IMR-90 (cell line): Measurements from ENCODE around the gene SSH2. TPM values are rescaled to one million over a fixed set of nuclear protein-coding genes. Genes with fewer than 3 reads are reported as not detected.

Experiments used
- ATAC-seq: fragments of 200-7000 bp; cut with Tn5 transposase; 2 replicates; pipeline ENCODE4 v1.9.1; 2020; ENCODE audit warnings: low read depth, mild to moderate bottlenecking, moderate library complexity
- BruUV-seq: library from RNA; stranded (reverse); fragments of 400-500 nt; replicated peaks from 2 replicates; lab custom pipeline; 2021; lab: Mats Ljungman, UMichigan
- CTCF ChIA-PET: fragments of 300-600 bp; formaldehyde crosslinking; extraction: SDS; loops from one replicate; lab custom pipeline; 2021; ENCODE audit warnings: antibody characterized with exemption; lab: Yijun Ruan, JAX
- POLR2A ChIA-PET: fragments of 300-600 bp; sonication (Branson Sonifier 250); formaldehyde crosslinking; loops from one replicate; lab custom pipeline; 2022; ENCODE audit warnings: antibody characterized with exemption; ENCODE audit not compliant: unreplicated experiment; lab: Charles Lee
- DNase-seq: peaks from one replicate; pipeline ENCODE4 v3.0.0; 2013
- H2AFZ ChIP-seq: replicated peaks from 2 replicates; pipeline ENCODE3; 2013; ENCODE audit warnings: low read length, mild to moderate bottlenecking; ENCODE audit not compliant: poor library complexity
- H2AK5ac ChIP-seq: 2 replicates; pipeline ENCODE4 v1.6.1; 2013; ENCODE audit warnings: low read depth, low read length, inconsistent platforms
- H2AK9ac ChIP-seq: replicated peaks from 2 replicates; pipeline ENCODE3; 2013; ENCODE audit warnings: mild to moderate bottlenecking, low read depth, low read length, moderate library complexity; ENCODE audit not compliant: poor library complexity
- H2BK120ac ChIP-seq: 2 replicates; pipeline ENCODE4 v1.6.1; 2013; ENCODE audit warnings: low read depth, low read length, inconsistent platforms
- H2BK15ac ChIP-seq: 3 replicates; pipeline ENCODE4 v1.6.1; 2013; ENCODE audit warnings: low read depth, low read length, inconsistent platforms
- H2BK20ac ChIP-seq: 2 replicates; pipeline ENCODE4 v1.6.1; 2013; ENCODE audit warnings: low read depth, mild to moderate bottlenecking, inconsistent platforms, low read length, moderate library complexity
- H2BK5ac ChIP-seq: 2 replicates; pipeline ENCODE4 v1.6.1; 2013; ENCODE audit warnings: mild to moderate bottlenecking, low read depth, low read length, inconsistent platforms; ENCODE audit not compliant: poor library complexity, severe bottlenecking
- H3K14ac ChIP-seq: replicated peaks from 2 replicates; pipeline ENCODE4 v1.6.1; 2013; ENCODE audit warnings: low read depth, low read length, inconsistent platforms
- H3K18ac ChIP-seq: 2 replicates; pipeline ENCODE4 v1.6.1; 2013; ENCODE audit warnings: low read depth, low read length, control low read depth
- H3K23ac ChIP-seq: 2 replicates; pipeline ENCODE4 v1.6.1; 2013; ENCODE audit warnings: low read depth, low read length, inconsistent platforms
- H3K27ac ChIP-seq: 2 replicates; pipeline ENCODE4 v1.5.1; 2013; ENCODE audit warnings: mild to moderate bottlenecking, control low read depth, low read length; ENCODE audit not compliant: insufficient read depth
- H3K27me3 ChIP-seq: 2 replicates; pipeline ENCODE4 v1.6.1; 2013; ENCODE audit warnings: low read length; ENCODE audit not compliant: control insufficient read depth, insufficient read depth
- H3K36me3 ChIP-seq: 2 replicates; pipeline ENCODE4 v1.6.1; 2013; ENCODE audit warnings: low read length, mixed read lengths; ENCODE audit not compliant: control insufficient read depth, insufficient read depth
- H3K4ac ChIP-seq: 2 replicates; pipeline ENCODE4 v1.6.1; 2013; ENCODE audit warnings: low read depth, low read length, inconsistent platforms
- H3K4me1 ChIP-seq: 2 replicates; pipeline ENCODE4 v1.6.1; 2013; ENCODE audit warnings: low read length, mixed read lengths; ENCODE audit not compliant: control insufficient read depth, insufficient read depth
- H3K4me2 ChIP-seq: 2 replicates; pipeline ENCODE4 v1.6.1; 2013; ENCODE audit warnings: low read depth, mild to moderate bottlenecking, control low read depth, low read length, moderate library complexity
- H3K4me3 ChIP-seq: 2 replicates; pipeline ENCODE4 v1.5.1; 2013; ENCODE audit warnings: low read depth, mild to moderate bottlenecking, control low read depth, low read length, moderate library complexity; ENCODE audit not compliant: insufficient read depth
- H3K56ac ChIP-seq: 2 replicates; pipeline ENCODE4 v1.6.1; 2013; ENCODE audit warnings: low read length, inconsistent platforms; ENCODE audit not compliant: insufficient read depth; ENCODE audit errors: extremely low read depth
- H3K79me1 ChIP-seq, 2 experiments: 2 replicates each; pipeline ENCODE4 v1.6.1; 2013; ENCODE audit warnings: low read length in 2 of 2, inconsistent platforms in 1 of 2, low read depth in 1 of 2
- H3K9ac ChIP-seq: 2 replicates; pipeline ENCODE4 v1.6.1; 2013; ENCODE audit warnings: low read depth, low read length, control low read depth
- H3K9me1 ChIP-seq: 2 replicates; pipeline ENCODE4 v1.6.1; 2013; ENCODE audit warnings: low read length, inconsistent platforms; ENCODE audit not compliant: insufficient read depth
- H3K9me3 ChIP-seq: 2 replicates; pipeline ENCODE4 v1.6.1; 2013; ENCODE audit warnings: low read length; ENCODE audit not compliant: control insufficient read depth, insufficient read depth
- H4K20me1 ChIP-seq: 2 replicates; pipeline ENCODE4 v1.6.1; 2013; ENCODE audit warnings: low read length, inconsistent platforms; ENCODE audit not compliant: insufficient read depth
- H4K5ac ChIP-seq: 2 replicates; pipeline ENCODE4 v1.6.1; 2013; ENCODE audit warnings: mild to moderate bottlenecking, low read depth, low read length, control low read depth
- H4K8ac ChIP-seq, 2 experiments: 2 replicates each; pipeline ENCODE4 v1.6.1; 2013; ENCODE audit warnings: low read depth in 2 of 2, low read length in 2 of 2, control low read depth in 1 of 2, inconsistent platforms in 1 of 2
- H4K91ac ChIP-seq: 2 replicates; pipeline ENCODE4 v1.6.1; 2013; ENCODE audit warnings: low read depth, low read length, inconsistent platforms; ENCODE audit not compliant: insufficient read depth
- CEBPB ChIP-seq: IDR thresholded peaks from 2 replicates; pipeline ENCODE4 v1.6.1; 2012; ENCODE audit warnings: low read depth, low read length, improper control_type of control experiment
- CHD1 ChIP-seq: IDR thresholded peaks from 2 replicates; pipeline ENCODE4 v1.6.1; 2012; ENCODE audit warnings: low read depth, low read length, improper control_type of control experiment
- MAFK ChIP-seq: IDR thresholded peaks from 2 replicates; pipeline ENCODE4 v1.6.1; 2012; ENCODE audit warnings: low read depth, low read length, improper control_type of control experiment
- MAZ ChIP-seq: IDR thresholded peaks from 2 replicates; pipeline ENCODE4 v1.6.1; 2012; ENCODE audit warnings: low read depth, mild to moderate bottlenecking, low read length, improper control_type of control experiment, moderate library complexity, borderline replicate concordance
- POLR2A ChIP-seq: IDR thresholded peaks from 2 replicates; pipeline ENCODE4 v1.6.1; 2012; ENCODE audit warnings: mild to moderate bottlenecking, low read depth, low read length
- RAD21 ChIP-seq: IDR thresholded peaks from 2 replicates; pipeline ENCODE4 v1.6.1; 2012; ENCODE audit warnings: low read length, improper control_type of control experiment
- RCOR1 ChIP-seq: IDR thresholded peaks from 2 replicates; pipeline ENCODE4 v1.6.1; 2012; ENCODE audit warnings: mild to moderate bottlenecking, low read length, improper control_type of control experiment; ENCODE audit not compliant: insufficient replicate concordance
- USF2 ChIP-seq: fragments of 150-350 bp; IDR thresholded peaks from 2 replicates; pipeline ENCODE4 v1.6.1; 2017; ENCODE audit warnings: mild to moderate bottlenecking, antibody characterized with exemption, low read length, low read depth
- WGBS, 2 experiments: methylation state at CpG; one replicate each; pipeline versions ENCODE4 v1.1.5 to v1.1.7; 2013; ENCODE audit warnings: missing lambda C conversion rate in 2 of 2; ENCODE audit not compliant: insufficient read length in 1 of 2; ENCODE audit errors: extremely low coverage in 2 of 2; 5-methylcytosine and 5-hydroxymethylcytosine counted together
- dilution Hi-C: fragments of 300-500 bp; cut with HindIII; formaldehyde crosslinking; loops from one replicate; pipeline ENCODE4 v1.14.3; 2018; ENCODE audit warnings: low sequenced_read_pairs; ENCODE audit not compliant: unreplicated experiment
- in situ Hi-C: fragments of 300-500 bp; cut with MboI; formaldehyde crosslinking; loops from 3 replicates; pipeline ENCODE4 v1.14.3; 2019; ENCODE audit warnings: low sequenced_read_pairs, inconsistent platforms, mixed read lengths
- intact Hi-C: fragments of 100-400 bp; cut with micrococcal nuclease; formaldehyde crosslinking; loops from 2 replicates; pipeline ENCODE4 v1.10.0; 2022
- polyA plus RNA-seq, 3 experiments: library from polyadenylated mRNA; depleted of rRNA; stranded (reverse); fragments of >200 nt; gene quantifications; 2 replicates each; pipeline ENCODE4 v1.2.3, GENCODE V29; 2012; ENCODE audit warnings: low replicate concordance in 1 of 3
- total RNA-seq: library from RNA; depleted of rRNA; stranded (reverse); fragments of >200 nt; gene quantifications from 2 replicates; pipeline ENCODE4 v1.2.3, GENCODE V29; 2012

The SSH2 gene
- total and polyA plus RNA-seq, 2 of the 4 experiments (the other 2 are of a cell fraction), result 9.3 TPM

- Histone ChIP-seq H3K23ac (no peak overlapping the region), H3K56ac (no peak overlapping the region), H3K27ac (no peak overlapping the region), H2AK9ac (no peak overlapping the region), H3K4me3 (no peak overlapping the region), H3K14ac (peak overlapping the region; percentile 53; the same call in 1 of the 2 replicates), H3K18ac (no peak overlapping the region), H3K27me3 (peaks cover 2% of the 10 kb centered on the region; the same call in 1 of the 2 replicates), H2BK15ac (no peak overlapping the region), H3K79me1 (no peaks in the 10 kb centered on the region), H3K4me1 (peaks cover 3% of the 10 kb centered on the region; the same call in 1 of the 2 replicates), H2BK120ac (no peak overlapping the region), H2AFZ (no peak overlapping the region), H2AK5ac (no peak overlapping the region; the same call in 1 of the 2 replicates), H2BK20ac (no peak overlapping the region), H4K20me1 (no peaks in the 10 kb centered on the region), H4K91ac (no peak overlapping the region), H4K5ac (no peak overlapping the region), H3K9me1 (peaks cover 6% of the 10 kb centered on the region; the same call in 1 of the 2 replicates), H2BK5ac (no peak overlapping the region), H3K9ac (no peak overlapping the region), H3K9me3 (peaks cover 2% of the 10 kb centered on the region; the same call in 1 of the 2 replicates), H4K8ac (no peak overlapping the region), H3K36me3 (no peaks in the 10 kb centered on the region), H3K4me2 (no peak overlapping the region), H3K4ac (no peak overlapping the region)
- DNase-seq (peak; percentile 1), ATAC-seq (no peak)
- in situ Hi-C loops (loop anchor here (10.0 kb wide), 1 partner anchor 105 kb away; no protein-coding TSS in a partner anchor), intact Hi-C loops (loop anchor here (10.0 kb wide), 1 partner anchor 115 kb away; no protein-coding TSS in a partner anchor), dilution Hi-C loops (no loop called here)
- CTCF ChIA-PET, result interaction anchor here (2.0 kb wide), 1 partner anchor 29 kb away, joined by 5 read pairs; no protein-coding TSS in a partner anchor
- BruUV-seq, result no TSS peak
- WGBS, 2 experiments, result no CpG with 5 or more reads among the region's 4 CpGs
- POLR2A ChIA-PET, result no interaction called here
- no peak for TF ChIP-seq POLR2A
- TF ChIP-seq RAD21, result no peak
- no peak for TF ChIP-seq RCOR1
- TF ChIP-seq USF2, result no peak
- TF ChIP-seq CHD1, result no peak
- no peak for TF ChIP-seq CEBPB
- no peak for TF ChIP-seq MAFK
- TF ChIP-seq MAZ, result no peak
Measured at GRCh38 chr17:29959658-29960337, 29.8 kb upstream of the SSH2 start.
